ENCODE results near the gene MED22. TPM values are rescaled to one million over a fixed set of nuclear protein-coding genes. Genes with fewer than 3 reads are reported as not detected.

The MED22 gene
- total and polyA plus RNA-seq, 2 of the 8 experiments (the other 6 are each of a cell fraction or from before 2014, with no cell fraction given) = 56.4 to 68.4 TPM

DNA sequence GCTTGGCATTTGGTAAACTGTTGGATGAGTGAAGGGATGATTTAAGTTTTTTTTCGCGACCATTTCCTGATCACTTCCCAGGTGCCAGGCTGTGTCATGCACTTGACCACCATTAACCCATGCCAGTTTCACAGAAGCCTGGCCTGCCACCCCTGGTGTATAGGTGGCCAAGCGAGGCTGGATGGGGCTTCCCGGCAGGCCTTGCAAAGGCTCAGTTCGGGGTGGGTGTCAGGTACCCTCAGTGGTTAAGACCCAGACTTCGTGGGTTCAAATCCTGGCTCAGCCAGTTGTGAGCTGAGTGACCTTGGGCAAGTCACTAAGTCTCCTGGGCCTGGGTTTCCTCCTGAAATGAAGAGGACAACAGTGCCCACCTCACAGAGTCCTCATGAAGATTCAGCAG, 2.3 kb downstream of the MED22 start:
- Histone ChIP-seq H2BK120ac (replicated peaks; ENCODE audit: low read depth, low read length) (no peak overlapping the region), H2BK20ac (ENCODE audit: low read length) (no peak overlapping the region), H3K27me3 (replicated peaks in 1 of 4; ENCODE audit: control insufficient read depth in 3 of 4, extremely low read depth in 1 of 4, insufficient read depth in 3 of 4, low read length in 3 of 4) (no peaks in the 10 kb centered on the region), H4K91ac (replicated peaks; ENCODE audit: insufficient read length, low read length) (no peak overlapping the region), H2BK12ac (ENCODE audit: low read depth, low read length) (no peak overlapping the region), H2BK15ac (ENCODE audit: low read length) (no peak overlapping the region), H2BK5ac (ENCODE audit: low read depth, low read length) (no peak overlapping the region), H2AK5ac (ENCODE audit: low read depth, low read length) (no peak overlapping the region), H3K4me2 (ENCODE audit: insufficient read depth in 1 of 2, low read depth in 2 of 2, low read length in 2 of 2) (no peak overlapping the region; a peak in 1 of 4 replicates), H3K4me1 (replicated peaks in 1 of 4; ENCODE audit: control insufficient read depth in 3 of 4, insufficient read depth in 4 of 4, low read length in 3 of 4) (peaks cover 0 to 10% (median 7%) of the 10 kb centered on the region in 4 experiments; a peak in 6 of 7 replicates), H3K18ac (ENCODE audit: extremely low read depth, low read length) (no peak overlapping the region), H3K23ac (ENCODE audit: insufficient read length) (no peak overlapping the region), H3K79me1 (ENCODE audit: low read depth, low read length) (peaks cover 17% of the 10 kb centered on the region), H3K36me3 (ENCODE audit: control insufficient read depth in 2 of 4, insufficient read depth in 4 of 4, low read length in 3 of 4) (peaks cover 35 to 71% (median 60%) of the 10 kb centered on the region in 4 experiments), H3K56ac (replicated peaks; ENCODE audit: insufficient read length, low read depth, low read length) (no peak overlapping the region), H3K27ac (ENCODE audit: low read depth, low read length) (no peak overlapping the region), H3K79me2 (ENCODE audit: control insufficient read depth in 1 of 2, insufficient read depth in 2 of 2, low read length in 2 of 2) (peaks cover 9 to 39% of the 10 kb centered on the region in 2 experiments), H3K14ac (ENCODE audit: insufficient read length) (no peak overlapping the region), H3K23me2 (ENCODE audit: low read depth, low read length) (peaks cover 9% of the 10 kb centered on the region; the same call in 1 of the 2 replicates), H4K5ac (ENCODE audit: insufficient read length, low read depth, low read length) (no peak overlapping the region), H3K9ac (replicated peaks in 1 of 4; ENCODE audit: extremely low read depth in 1 of 4, low read depth in 3 of 4, low read length in 3 of 4) (no peak overlapping the region), H3K9me3 (ENCODE audit: insufficient read depth in 2 of 2, low read depth in 1 of 2, low read length in 1 of 2) (no peaks in the 10 kb centered on the region), H3K4ac (replicated peaks; ENCODE audit: insufficient read length, low read depth, low read length) (no peak overlapping the region), H2AFZ (ENCODE audit: low read length) (no peak overlapping the region), H3K4me3 (ENCODE audit: extremely low read depth in 1 of 4, insufficient read depth in 2 of 4, low read depth in 3 of 4, low read length in 4 of 4) (no peak overlapping the region), H4K20me1 (replicated peaks in 1 of 2; ENCODE audit: control insufficient read depth in 1 of 2, insufficient read depth in 2 of 2, low read length in 2 of 2) (peaks cover 14 to 34% of the 10 kb centered on the region in 2 experiments), H4K8ac (ENCODE audit: extremely low read depth, insufficient read depth, low read length) (peak overlapping the region; percentile 45; the same call in 1 of the 2 replicates)
- WGBS, 2 experiments (ENCODE audit: extremely low coverage in 1 of 2, insufficient coverage in 1 of 2, insufficient read length in 1 of 2, insufficient replicate concordance in 2 of 2, low coverage in 1 of 2, low lambda C conversion rate in 2 of 2, missing lambda C conversion rate in 1 of 2) = 91% methylated on average over 6 of the region's 6 CpGs; no CpG with 5 or more reads in 1 of the 2 experiments
- ChIA-PET CTCF (ENCODE audit: partially characterized antibody) (interaction anchor here (1.2 to 3.3 kb wide), 4 partner anchors 11 to 141 kb away, joined by 3 to 22 read pairs (median 4); partner anchors contain the start of genes SURF1 and SURF2), POLR2A (ENCODE audit: partially characterized antibody) (interaction anchor here (1.3 to 16.1 kb wide), 5 partner anchors 9 to 74 kb away, joined by 3 to 461 read pairs (median 120); partner anchors contain the start of genes MED22, RPL7A, STKLD1 and SURF1)
- no peak for DNase-seq (ENCODE audit: low read depth in 1 of 2, low spot score in 2 of 2)
- no peak for FAIRE-seq
- TF ChIP-seq, protein P1, sequence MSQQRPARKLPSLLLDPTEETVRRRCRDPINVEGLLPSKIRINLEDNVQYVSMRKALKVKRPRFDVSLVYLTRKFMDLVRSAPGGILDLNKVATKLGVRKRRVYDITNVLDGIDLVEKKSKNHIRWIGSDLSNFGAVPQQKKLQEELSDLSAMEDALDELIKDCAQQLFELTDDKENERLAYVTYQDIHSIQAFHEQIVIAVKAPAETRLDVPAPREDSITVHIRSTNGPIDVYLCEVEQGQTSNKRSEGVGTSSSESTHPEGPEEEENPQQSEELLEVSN (IDR thresholded peaks at IDR 0.05) = no peak
- TF ChIP-seq EGR1 (IDR thresholded peaks at IDR 0.05; ENCODE audit: borderline replicate concordance, low read depth, low read length) = no peak
- no peak for TF ChIP-seq TAF1 (IDR thresholded peaks at IDR 0.05; ENCODE audit: low read depth, low read length)
- TF ChIP-seq CTBP2 (IDR thresholded peaks at IDR 0.05; ENCODE audit: borderline replicate concordance, insufficient read depth, insufficient read length, low read length) = no peak
- TF ChIP-seq CREB1 (IDR thresholded peaks at IDR 0.05) = no peak
- TF ChIP-seq ATF2 (IDR thresholded peaks at IDR 0.05; ENCODE audit: low read length) = no peak
- no peak for TF ChIP-seq BACH1 (IDR thresholded peaks at IDR 0.05; ENCODE audit: low read length)
- TF ChIP-seq SRF (IDR thresholded peaks at IDR 0.05; ENCODE audit: low read depth, low read length) = no peak
- TF ChIP-seq JUND (IDR thresholded peaks at IDR 0.05; ENCODE audit: low read length) = no peak
- TF ChIP-seq RFX5 (IDR thresholded peaks at IDR 0.05; ENCODE audit: borderline replicate concordance, low read depth, low read length) = no peak
- TF ChIP-seq MAFK (IDR thresholded peaks at IDR 0.05; ENCODE audit: low read depth, low read length) = no peak
- TF ChIP-seq TCF12 (IDR thresholded peaks at IDR 0.05; ENCODE audit: low read depth, low read length) = no peak

All from H1 (cell line).